ENCODE results near the gene EPB41L4B.

The EPB41L4B gene

DNA sequence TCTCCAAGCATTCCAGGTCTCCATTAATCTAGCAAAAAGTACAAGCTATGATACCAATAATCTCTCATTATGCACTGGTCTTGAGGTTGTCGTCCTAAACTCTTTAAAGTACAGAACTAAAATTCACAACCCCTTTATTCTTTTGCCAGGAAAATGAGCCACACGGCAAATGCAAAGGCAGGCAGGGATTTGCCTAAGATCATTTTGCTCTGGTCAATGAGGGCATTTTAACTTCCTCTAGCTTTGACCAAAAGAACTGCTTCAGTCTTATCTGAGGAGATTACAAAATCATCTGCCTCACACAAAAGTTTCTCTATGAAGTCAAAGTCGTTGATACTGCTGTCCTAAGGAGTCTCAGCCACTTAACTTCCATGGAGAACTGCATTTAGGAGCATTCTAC is 51.8 kb downstream of the EPB41L4B start:
- DNase-seq, result no peak

- no peak for DNase-seq
Measured at GRCh38 chr9:109267555-109267954, 53.3 kb downstream of the EPB41L4B start.

- DNase-seq, result no peak
Measured at GRCh38 chr9:109264877-109265587, 55.8 kb downstream of the EPB41L4B start.

- no peak for DNase-seq
Measured at GRCh38 chr9:109263358-109263757, 57.5 kb downstream of the EPB41L4B start.

DNA sequence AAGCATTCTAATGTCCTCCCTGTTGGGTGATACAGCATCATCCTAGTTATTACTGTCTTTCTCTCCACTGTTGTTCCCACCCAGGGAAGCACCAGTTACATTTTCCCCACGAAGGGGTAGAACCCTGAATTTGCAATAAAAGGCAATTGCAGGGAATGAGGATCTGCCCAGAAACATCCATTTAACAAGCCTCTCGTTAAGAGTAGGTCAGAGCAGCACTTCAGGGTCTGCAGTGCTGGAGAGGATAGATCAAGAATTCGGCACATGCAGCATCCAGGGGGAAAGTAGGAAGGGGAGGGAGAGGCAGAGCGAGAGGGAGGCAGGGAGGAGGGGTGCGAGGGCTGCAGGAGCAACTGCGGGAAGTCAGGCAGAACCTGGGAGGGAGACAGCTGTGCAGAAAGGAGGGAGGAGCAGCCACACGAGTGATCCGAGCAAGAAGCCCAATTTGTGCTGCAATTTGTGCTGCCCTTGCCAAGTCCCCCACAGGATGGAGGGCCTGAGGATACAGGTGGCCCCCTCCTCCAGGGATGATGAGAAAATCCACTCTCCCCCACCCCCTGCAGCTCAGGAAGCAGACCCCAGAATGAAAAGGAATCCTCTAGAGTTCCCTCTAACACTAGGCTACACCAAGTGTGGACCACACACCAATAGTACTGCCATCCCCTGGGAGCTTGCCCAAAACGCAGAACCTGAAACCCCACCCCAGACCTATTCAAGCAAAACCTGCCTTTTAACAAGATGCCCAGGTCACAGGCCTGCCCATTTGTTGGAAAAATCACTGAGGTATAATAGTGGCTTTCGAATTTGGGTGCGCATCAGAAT is 62.2 kb downstream of the EPB41L4B start:
- no peak for DNase-seq

DNA sequence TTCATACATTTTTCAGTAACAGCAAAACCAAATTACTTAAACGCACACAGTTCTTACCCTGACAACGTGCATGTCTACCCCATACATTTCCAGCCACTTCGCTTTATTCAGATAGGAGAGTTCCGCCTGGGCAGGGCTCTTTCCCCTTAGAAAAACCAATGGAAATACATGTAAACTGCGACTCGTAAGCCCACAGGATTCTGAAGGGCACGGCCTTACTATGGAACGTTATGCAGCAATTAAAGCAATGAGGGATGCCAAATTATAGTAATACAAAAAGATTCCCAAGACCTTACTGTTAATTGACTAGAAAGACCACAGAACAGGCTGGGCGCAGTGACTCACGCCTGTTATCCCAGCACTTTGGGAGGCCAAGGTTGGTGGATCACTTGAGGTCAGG is 64.5 kb downstream of the EPB41L4B start:
- DNase-seq, result no peak

DNA sequence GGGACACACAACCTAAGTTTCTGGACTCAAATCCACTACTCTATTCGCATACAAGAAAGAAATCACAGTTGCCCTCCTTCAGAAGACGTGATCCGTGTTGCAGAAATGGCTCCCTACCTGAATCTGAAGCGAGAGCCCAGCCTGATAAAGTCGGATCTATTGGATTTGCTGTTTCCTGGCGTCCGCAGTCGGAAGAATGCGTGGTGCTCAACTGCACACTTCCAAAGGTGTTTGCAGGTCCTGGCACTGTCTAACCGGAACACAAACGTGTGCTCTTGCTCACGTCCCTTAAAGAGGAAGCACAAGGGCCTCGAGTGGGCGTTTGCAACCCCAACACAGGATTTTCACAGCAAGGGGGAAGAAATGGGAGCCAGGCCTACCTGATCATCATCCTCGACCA is 65.5 kb downstream of the EPB41L4B start:
- no peak for DNase-seq

GRCh38 chr9:109254317-109254716 is 66.5 kb downstream of the EPB41L4B start:
- no peak for DNase-seq

- DNase-seq, result no peak
Measured at GRCh38 chr9:109253637-109254284, 67.1 kb downstream of the EPB41L4B start.

- DNase-seq, result no peak
Measured at GRCh38 chr9:109253241-109253636, 67.6 kb downstream of the EPB41L4B start.

DNA sequence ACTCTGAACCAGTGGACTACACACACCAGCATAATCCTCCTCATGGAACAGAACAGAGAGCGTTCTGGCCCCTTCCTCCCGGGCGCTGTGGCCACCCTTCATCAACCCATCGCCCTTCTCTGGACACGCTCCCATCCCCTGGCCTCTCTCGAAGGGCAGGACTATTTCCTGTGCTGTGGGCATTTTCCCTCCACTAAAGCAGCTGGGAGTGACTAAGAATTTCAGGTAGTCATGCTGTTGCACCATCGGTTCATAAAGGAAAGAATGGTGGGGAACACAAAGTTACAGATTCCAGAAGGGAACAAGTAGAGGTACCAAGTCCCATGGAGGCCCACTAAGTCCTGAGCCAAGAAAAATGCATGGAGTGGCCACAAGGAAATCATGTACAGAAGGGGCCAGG is 68.6 kb downstream of the EPB41L4B start:
- DNase-seq, result no peak

DNA sequence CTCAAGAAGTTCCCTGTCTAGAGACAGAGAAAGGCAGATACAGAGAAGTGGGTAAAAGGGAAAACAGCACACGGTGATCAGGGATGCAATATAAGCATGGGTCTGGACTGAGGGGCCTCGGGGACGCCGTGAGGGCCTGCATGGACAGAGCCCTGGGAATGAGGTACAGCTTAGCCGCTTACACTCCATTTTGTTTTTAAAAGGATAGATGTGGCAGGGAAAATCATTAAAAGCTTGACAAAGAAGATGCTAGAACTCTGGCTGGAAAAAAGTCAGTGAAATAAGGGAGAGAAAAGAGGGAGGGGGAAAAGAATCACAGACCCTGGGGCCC is 69.1 kb downstream of the EPB41L4B start:
- DNase-seq, result no peak

DNA sequence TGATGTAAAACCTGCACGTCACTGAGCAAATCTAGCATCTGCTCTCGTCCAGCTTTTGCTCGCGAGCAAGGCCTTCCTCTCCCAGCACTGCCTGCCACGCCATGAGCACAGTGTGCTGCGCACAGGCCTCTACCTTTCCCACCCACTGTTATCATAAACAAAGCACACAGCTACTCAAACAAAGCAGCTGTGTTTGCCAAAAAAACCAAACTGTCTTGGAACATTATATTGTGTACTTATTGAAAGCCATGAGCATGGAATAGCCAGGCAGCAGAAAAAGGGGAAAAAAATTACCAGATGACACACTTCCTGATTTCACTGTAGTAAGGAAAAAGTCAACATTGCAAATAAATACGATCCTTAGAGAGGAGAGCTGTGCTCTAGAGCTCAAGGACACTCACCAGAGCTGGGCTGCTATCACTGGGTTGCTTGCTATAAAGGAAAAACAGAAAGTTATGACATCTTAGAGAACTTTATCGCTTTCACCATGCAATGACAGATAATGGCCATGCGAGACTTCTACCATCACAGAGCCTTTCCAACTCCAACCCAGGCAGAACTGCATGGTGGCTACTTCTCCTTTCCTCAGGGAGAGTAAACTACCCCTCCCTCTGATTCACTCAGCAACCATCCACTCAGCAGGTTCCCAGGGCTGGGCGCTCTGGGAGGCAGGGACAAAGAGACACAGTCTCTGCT is 69.6 kb downstream of the EPB41L4B start:
- DNase-seq, result no peak

DNA sequence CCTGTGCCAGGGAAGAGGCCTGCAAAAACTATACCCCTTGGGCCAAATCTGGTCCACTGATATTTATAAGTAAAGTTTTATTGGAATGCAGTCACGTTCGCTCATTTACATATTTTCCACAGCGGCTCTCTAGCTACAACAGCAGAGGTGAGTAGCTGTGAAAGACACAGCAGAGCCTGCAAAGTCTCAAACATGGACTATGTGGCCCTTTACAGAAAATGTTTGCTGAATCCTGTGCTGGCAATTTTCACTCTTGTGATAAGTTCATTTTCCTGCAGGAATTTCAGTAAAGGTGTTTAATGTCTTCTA is 70.1 kb downstream of the EPB41L4B start:
- no peak for DNase-seq

DNA sequence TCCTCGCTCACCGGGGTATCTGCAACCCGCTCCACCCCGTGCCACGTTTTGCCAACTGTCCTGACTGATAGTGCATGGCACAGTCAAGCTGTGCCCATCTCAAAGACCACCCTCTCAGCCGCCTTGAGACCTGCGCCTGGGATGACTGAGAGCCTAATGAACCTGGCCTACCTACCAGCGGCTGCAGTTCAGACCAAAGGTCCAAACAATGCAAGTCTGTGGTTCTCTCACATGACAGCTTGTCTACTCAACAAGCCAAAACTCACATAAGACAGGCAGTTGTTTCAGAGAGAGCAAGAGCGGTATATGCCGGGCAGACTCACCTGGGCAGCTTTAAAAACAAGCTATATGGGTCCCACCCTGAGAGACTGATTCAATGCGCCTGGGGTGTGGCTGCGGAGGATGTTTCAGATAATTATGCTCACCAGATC is 70.5 kb downstream of the EPB41L4B start:
- DNase-seq, result no peak

- DNase-seq, result no peak
Measured at GRCh38 chr9:109249615-109250014, 71.2 kb downstream of the EPB41L4B start.

GRCh38 chr9:109248133-109248581 is 72.7 kb downstream of the EPB41L4B start:
- no peak for DNase-seq

- no peak for DNase-seq
Measured at GRCh38 chr9:109247228-109247627, 73.6 kb downstream of the EPB41L4B start.

GRCh38 chr9:109246533-109246932 is 74.3 kb downstream of the EPB41L4B start:
- no peak for DNase-seq

DNA sequence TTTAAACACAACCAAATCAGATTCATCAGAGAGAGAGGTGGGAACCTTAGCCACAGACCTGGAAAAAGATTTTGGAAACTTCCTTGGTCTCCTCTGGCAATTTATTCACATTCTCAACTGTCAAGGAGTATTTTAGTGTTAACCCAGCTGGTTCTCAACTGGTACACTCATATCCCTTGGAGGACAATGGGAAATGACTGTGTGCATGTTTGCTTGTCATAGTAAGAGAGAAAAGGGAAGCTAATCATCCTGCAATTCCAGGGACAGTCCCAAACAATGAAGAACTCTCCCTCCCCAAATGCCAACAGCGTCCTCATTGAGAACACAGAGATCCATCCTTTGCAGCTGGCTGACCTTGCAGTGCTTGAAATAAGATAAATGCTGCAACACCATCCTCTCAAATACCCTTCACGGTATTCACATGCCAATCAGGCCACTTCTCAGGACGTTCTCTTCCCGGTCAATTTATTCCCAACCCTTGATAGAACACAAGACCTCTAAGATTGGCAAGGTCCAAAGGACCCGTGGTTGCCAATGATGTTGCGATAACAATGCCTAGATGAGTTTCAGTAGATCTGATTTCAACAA is 75.5 kb downstream of the EPB41L4B start:
- no peak for DNase-seq

DNA sequence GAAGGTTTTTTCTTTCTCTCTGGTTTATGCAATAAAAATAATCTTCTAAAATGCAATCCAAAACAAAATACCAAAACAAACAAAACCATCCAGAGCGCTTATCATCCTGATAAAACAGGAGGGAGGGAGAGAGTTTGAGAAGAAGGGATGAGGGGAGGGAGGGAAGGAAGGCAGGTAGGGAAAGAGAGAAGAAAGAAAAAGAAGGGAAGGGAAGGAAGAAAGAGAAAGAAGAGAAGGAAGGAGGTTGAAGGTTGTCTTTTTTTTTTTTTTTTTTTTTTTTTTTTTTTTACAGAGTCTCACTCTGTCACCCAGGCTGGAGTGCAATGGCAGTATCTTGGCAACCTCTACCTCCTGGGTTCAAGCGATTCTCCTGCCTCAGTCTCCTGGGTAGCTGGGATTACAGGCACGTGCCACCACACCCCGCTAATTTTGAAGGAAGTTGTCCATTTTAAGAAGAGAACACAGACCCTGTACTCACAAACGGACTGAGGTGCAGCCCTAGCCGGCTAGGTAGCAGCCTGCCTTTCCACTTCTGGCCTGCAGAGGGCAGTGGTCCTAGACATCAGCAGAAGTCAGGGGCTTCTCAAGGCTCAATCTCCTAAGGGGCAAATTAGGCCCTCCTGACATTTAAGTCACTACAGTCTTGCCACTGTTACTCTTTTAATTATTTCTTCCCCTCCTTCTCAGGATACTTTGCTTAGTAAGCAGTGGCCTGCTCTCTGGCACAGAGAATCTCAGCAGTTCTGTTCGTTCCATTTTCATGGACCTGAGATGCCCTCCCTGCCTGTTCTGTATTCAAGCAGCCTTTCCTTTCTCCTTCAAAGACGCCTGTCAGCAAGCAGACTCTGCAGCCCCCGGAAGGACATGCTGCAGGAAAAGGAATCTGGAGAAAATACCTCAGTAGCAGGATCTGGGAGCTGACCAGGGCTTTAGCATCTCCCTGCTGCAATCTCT is 76.4 kb downstream of the EPB41L4B start:
- peak; percentile 80 for DNase-seq

- DNase-seq, result no peak
Measured at GRCh38 chr9:109242741-109243140, 78.1 kb downstream of the EPB41L4B start.
